SU-DHL-6 (cell line): ENCODE measurements around the gene RGL3.

ENCODE experiments used
- H2AFZ ChIP-seq: fragments of 200-600 bp; sonication (generic); 2 replicates; pipeline ENCODE4 v1.6.1; 2014; ENCODE audit warnings: low read depth, mild to moderate bottlenecking, moderate library complexity, mixed read lengths, antibody characterized with exemption, low read length; ENCODE audit not compliant: severe bottlenecking
- H3F3A ChIP-seq: fragments of 200-600 bp; shearing (Covaris generic); 2 replicates; pipeline ENCODE4 v1.6.0; 2016; ENCODE audit warnings: antibody characterized with exemption, mild to moderate bottlenecking; ENCODE audit not compliant: insufficient read depth
- H3K27ac ChIP-seq: fragments of 200-600 bp; sonication (generic); 2 replicates; pipeline ENCODE4 v1.5.1; 2016; ENCODE audit warnings: low read depth, mild to moderate bottlenecking, low read length, moderate library complexity, mixed read lengths
- H3K27me3 ChIP-seq: fragments of 200-600 bp; sonication (generic), shearing (Covaris generic); 2 replicates; pipeline ENCODE4 v1.6.0; 2014; ENCODE audit warnings: mild to moderate bottlenecking, low read length
- H3K36me3 ChIP-seq: fragments of 200-600 bp; sonication (generic); 2 replicates; pipeline ENCODE4 v1.6.1; 2014; ENCODE audit warnings: mild to moderate bottlenecking, low read length, mixed read lengths
- H3K4me2 ChIP-seq: fragments of 300-600, 200-600 bp; shearing (Covaris generic), sonication (generic); 2 replicates; pipeline ENCODE4 v1.6.0; 2014; ENCODE audit warnings: low read length, low read depth, mild to moderate bottlenecking; ENCODE audit not compliant: poor library complexity, severe bottlenecking
- H3K4me3 ChIP-seq: fragments of 200-600 bp; sonication (generic); 2 replicates; pipeline ENCODE4 v1.5.1; 2014; ENCODE audit warnings: antibody characterized with exemption, low read length, mild to moderate bottlenecking, mixed read lengths; ENCODE audit not compliant: insufficient read depth, poor library complexity, severe bottlenecking
- H3K79me2 ChIP-seq: fragments of 200-600 bp; sonication (generic); 2 replicates; pipeline ENCODE4 v1.6.1; 2014; ENCODE audit warnings: mild to moderate bottlenecking, low read length, moderate library complexity; ENCODE audit not compliant: insufficient read depth
- H3K9ac ChIP-seq: fragments of 200-600 bp; sonication (generic); 2 replicates; pipeline ENCODE4 v1.7.0; 2014; ENCODE audit warnings: mild to moderate bottlenecking, low read length
- H3K9me2 ChIP-seq: fragments of 200-600 bp; sonication (generic); replicated peaks from 2 replicates; pipeline ENCODE4 v1.6.1; 2014; ENCODE audit warnings: low read length; ENCODE audit not compliant: insufficient read depth
- H3K9me3 ChIP-seq: fragments of 200-600 bp; sonication (generic); 2 replicates; pipeline ENCODE4 v1.6.1; 2014; ENCODE audit warnings: low read length, mixed read lengths; ENCODE audit not compliant: insufficient read depth
- H4K20me1 ChIP-seq: fragments of 200-600 bp; sonication (generic); 2 replicates; pipeline ENCODE4 v1.6.1; 2014; ENCODE audit warnings: low read depth, mild to moderate bottlenecking, antibody characterized with exemption, low read length, moderate library complexity, mixed read lengths
- EZH2phosphoT487 ChIP-seq: fragments of 200-600 bp; sonication (generic), shearing (Covaris generic); conservative IDR thresholded peaks from 2 replicates; pipeline ENCODE4 v1.6.1; 2018; ENCODE audit warnings: mild to moderate bottlenecking, antibody characterized with exemption, low read length, moderate library complexity, mixed read lengths
- TF ChIP-seq, protein P1 (sequence below): fragments of 200-600 bp; sonication (generic); IDR thresholded peaks from one replicate; pipeline ENCODE4 v1.5.1; 2017; ENCODE audit warnings: antibody characterized with exemption, mild to moderate bottlenecking, low read length, moderate library complexity; ENCODE audit not compliant: insufficient read depth, poor library complexity, severe bottlenecking

RGL3 gene

DNA sequence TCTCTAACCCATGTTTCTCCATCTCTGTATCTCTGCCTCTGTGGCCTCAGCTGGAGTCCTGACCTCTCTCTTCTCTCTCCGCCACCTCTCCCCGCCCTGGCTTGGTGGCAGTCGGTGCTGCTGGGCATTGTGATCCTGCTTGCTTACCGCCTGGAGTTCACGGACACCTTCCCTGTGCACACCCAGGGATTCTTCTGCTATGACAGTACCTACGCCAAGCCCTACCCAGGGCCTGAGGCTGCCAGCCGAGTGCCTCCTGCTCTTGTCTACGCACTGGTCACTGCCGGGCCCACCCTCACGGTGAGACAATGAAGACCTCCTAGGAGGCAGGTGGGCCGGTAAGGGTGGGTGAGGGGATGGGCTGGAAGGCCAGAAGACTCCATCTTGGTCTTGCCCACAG lies 59.7 kb downstream of the RGL3 start:
- no peak overlapping the region for H3K9ac ChIP-seq
- H3K27me3 ChIP-seq = no peaks in the 10 kb centered on the region

DNA sequence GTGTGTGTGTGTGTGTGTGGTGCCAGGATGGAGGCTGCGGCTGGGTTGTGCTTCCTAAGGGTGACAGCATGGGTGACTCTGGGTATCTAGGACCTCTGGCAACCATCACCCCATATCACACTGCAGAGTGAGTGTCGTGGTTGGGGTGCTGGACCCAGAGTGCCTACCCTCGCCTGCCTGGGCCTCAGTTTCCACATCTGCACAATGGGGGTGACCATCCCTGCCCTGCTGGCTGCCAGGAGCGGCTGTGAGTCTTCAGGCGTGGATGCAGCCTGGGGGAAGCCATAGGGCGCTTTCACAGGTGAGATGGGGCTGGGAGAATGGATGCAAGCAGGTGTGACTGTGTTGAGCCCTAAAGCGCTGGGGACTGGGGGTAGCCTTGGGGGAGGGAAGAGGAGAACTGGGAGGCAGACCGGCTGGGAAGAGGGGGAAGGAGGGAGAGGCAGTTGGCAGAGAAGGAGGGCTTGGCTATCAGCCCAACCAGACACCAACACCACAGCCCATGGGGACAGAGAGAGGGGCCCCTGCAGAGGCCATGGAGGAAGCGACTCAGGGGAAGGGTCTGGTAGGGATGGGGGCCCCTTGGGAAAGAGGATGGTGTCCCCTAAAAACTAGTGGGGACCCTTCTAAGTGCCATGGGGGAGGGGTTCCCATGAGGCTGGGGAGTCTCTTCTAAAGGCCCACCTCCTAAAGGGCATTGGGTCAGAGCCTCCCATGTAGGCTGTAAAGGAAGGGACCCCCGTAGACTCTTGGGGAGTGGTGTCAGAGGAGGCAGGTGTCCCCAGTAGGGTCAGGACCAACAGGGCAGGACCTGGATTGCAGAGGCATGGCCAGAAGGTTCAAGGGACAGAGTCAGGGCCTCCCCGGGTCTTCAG lies 62.2 kb downstream of the RGL3 start:
- Histone ChIP-seq H3F3A (no peaks in the 10 kb centered on the region), H3K9me3 (no peaks in the 10 kb centered on the region), H3K4me3 (no peak overlapping the region), H4K20me1 (no peaks in the 10 kb centered on the region; the same call in 1 of the 2 replicates), H3K4me2 (no peak overlapping the region), H3K27ac (no peak overlapping the region), H3K9me2 (no peaks in the 10 kb centered on the region), H3K79me2 (no peaks in the 10 kb centered on the region), H3K36me3 (no peaks in the 10 kb centered on the region), H3K9ac (no peak overlapping the region), H3K27me3 (no peaks in the 10 kb centered on the region), H2AFZ (no peak overlapping the region)
- TF ChIP-seq EZH2phosphoT487 = no peak
- TF ChIP-seq, protein P1, sequence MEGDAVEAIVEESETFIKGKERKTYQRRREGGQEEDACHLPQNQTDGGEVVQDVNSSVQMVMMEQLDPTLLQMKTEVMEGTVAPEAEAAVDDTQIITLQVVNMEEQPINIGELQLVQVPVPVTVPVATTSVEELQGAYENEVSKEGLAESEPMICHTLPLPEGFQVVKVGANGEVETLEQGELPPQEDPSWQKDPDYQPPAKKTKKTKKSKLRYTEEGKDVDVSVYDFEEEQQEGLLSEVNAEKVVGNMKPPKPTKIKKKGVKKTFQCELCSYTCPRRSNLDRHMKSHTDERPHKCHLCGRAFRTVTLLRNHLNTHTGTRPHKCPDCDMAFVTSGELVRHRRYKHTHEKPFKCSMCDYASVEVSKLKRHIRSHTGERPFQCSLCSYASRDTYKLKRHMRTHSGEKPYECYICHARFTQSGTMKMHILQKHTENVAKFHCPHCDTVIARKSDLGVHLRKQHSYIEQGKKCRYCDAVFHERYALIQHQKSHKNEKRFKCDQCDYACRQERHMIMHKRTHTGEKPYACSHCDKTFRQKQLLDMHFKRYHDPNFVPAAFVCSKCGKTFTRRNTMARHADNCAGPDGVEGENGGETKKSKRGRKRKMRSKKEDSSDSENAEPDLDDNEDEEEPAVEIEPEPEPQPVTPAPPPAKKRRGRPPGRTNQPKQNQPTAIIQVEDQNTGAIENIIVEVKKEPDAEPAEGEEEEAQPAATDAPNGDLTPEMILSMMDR = no peak

More for the DNA sequence above, 59.7 kb downstream of the RGL3 start:
- Histone ChIP-seq H3K4me2 (no peak overlapping the region), H4K20me1 (no peaks in the 10 kb centered on the region; the same call in 1 of the 2 replicates), H3K79me2 (no peaks in the 10 kb centered on the region), H3K4me3 (no peak overlapping the region), H3F3A (no peaks in the 10 kb centered on the region), H3K27ac (no peak overlapping the region), H3K9me3 (no peaks in the 10 kb centered on the region), H2AFZ (no peak overlapping the region), H3K36me3 (no peaks in the 10 kb centered on the region), H3K9me2 (no peaks in the 10 kb centered on the region)
- TF ChIP-seq EZH2phosphoT487 = no peak
- TF ChIP-seq, protein P1 = no peak

DNA sequence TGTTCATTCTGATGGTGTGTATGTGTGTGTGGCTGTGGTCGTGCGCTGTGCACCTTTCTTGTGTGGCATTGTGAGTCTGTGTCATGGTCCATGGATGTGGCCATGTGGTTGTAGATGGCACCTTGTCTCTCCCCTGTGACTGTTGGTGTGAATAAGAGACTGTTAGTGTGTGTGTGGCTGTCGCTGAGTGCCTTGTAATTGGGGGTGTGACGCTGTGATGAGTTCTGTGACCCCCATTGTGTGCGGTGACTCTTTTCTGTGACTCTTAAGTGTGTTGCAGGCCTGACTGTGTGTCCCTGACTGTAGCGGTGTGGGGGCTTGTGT lies 63.1 kb downstream of the RGL3 start:
- Histone ChIP-seq H3K9me3 (no peaks in the 10 kb centered on the region), H3K79me2 (no peaks in the 10 kb centered on the region), H3F3A (no peaks in the 10 kb centered on the region), H2AFZ (no peak overlapping the region), H3K4me3 (no peak overlapping the region), H4K20me1 (no peaks in the 10 kb centered on the region; the same call in 1 of the 2 replicates), H3K9me2 (no peaks in the 10 kb centered on the region), H3K27ac (no peak overlapping the region), H3K36me3 (no peaks in the 10 kb centered on the region), H3K9ac (no peak overlapping the region), H3K4me2 (no peak overlapping the region), H3K27me3 (no peaks in the 10 kb centered on the region)
- TF ChIP-seq, protein P1 = no peak
- no peak for TF ChIP-seq EZH2phosphoT487
